HCT116 (cell line): ENCODE measurements around the gene ARHGAP1. TPM values are rescaled to one million over a fixed set of nuclear protein-coding genes. Genes with fewer than 3 reads are reported as not detected.

Experiments used
- ATAC-seq: fragments of 200-7000 bp; cut with Tn5 transposase; 2 replicates; pipeline ENCODE4 v1.9.1; 2020; ENCODE audit warnings: mild to moderate bottlenecking, moderate library complexity
- Bru-seq: library from RNA; stranded (reverse); fragments of 400-500 nt; gene quantifications from one replicate; lab custom pipeline; 2021; lab: Mats Ljungman, UMichigan
- BruChase-seq, 2 experiments: library from RNA; stranded (reverse); fragments of 400-500 nt; gene quantifications; one replicate each; lab custom pipeline; 2021; lab: Mats Ljungman, UMichigan
- BruUV-seq: library from RNA; stranded (reverse); fragments of 400-500 nt; replicated peaks from 2 replicates; lab custom pipeline; 2021; lab: Mats Ljungman, UMichigan
- CTCF ChIA-PET: fragments of 300-600 bp; sonication (Branson Sonifier 250); formaldehyde crosslinking; loops from one replicate; lab custom pipeline; 2021; ENCODE audit warnings: antibody characterized with exemption; lab: Charles Lee
- POLR2A ChIA-PET: fragments of 300-600, 350-600 bp; sonication (Branson Sonifier 250); formaldehyde crosslinking; loops from one replicate; lab custom pipeline; 2021; ENCODE audit warnings: antibody characterized with exemption; lab: Charles Lee
- RAD21 ChIA-PET, 2 experiments: fragments of 300-600 bp; sonication (Branson Sonifier 250); formaldehyde crosslinking; loops; one replicate each; lab custom pipeline; 2023; ENCODE audit warnings: low total read pairs in 2 of 2; ENCODE audit not compliant: uncharacterized antibody in 2 of 2, unreplicated experiment in 2 of 2, low non-redundant PET in 1 of 2; lab: Charles Lee
- DNase-seq: peaks from one replicate; pipeline ENCODE4 v3.0.0-alpha.2; 2010; ENCODE audit warnings: low read depth, low spot score
- H2AFZ ChIP-seq: fragments of 200-600 bp; shearing (Covaris generic), sonication (generic); 2 replicates; pipeline ENCODE4 v1.6.1; 2017; ENCODE audit warnings: low read depth, mixed run types, mixed read lengths, antibody characterized with exemption, low read length; ENCODE audit not compliant: poor library complexity, severe bottlenecking
- H3K27ac ChIP-seq: 2 replicates; pipeline ENCODE4 v1.5.1; 2012; ENCODE audit warnings: low read depth, low read length
- H3K27me3 ChIP-seq: fragments of 200-600 bp; sonication (generic); 2 replicates; pipeline ENCODE4 v1.6.1; 2016; ENCODE audit warnings: mixed run types, low read length, mixed read lengths; ENCODE audit not compliant: insufficient read depth
- H3K36me3 ChIP-seq, 2 experiments: fragments of 200-500 bp in 1 of 2; fragments of 200-600 bp in 1 of 2; sonication (Bioruptor generic) in 1 of 2; sonication (generic) in 1 of 2; 2 replicates each; pipeline versions ENCODE4 v1.5.1 to v1.6.1; 2014 to 2016; ENCODE audit warnings: low read length in 2 of 2, inconsistent platforms in 1 of 2, mixed read lengths in 1 of 2, mixed run types in 1 of 2; ENCODE audit not compliant: insufficient read depth in 2 of 2, control insufficient read depth in 1 of 2
- H3K4me1 ChIP-seq, 2 experiments: fragments of 200-600 bp in 1 of 2; sonication (generic) in 1 of 2; 2 replicates each; pipeline versions ENCODE4 v1.5.1 to v1.6.1; 2012 to 2017; ENCODE audit warnings: low read length in 2 of 2, inconsistent platforms in 1 of 2, mild to moderate bottlenecking in 1 of 2, mixed read lengths in 1 of 2, mixed run types in 1 of 2, moderate library complexity in 1 of 2; ENCODE audit not compliant: insufficient read depth in 2 of 2, control insufficient read depth in 1 of 2
- H3K4me2 ChIP-seq: fragments of 200-600 bp; sonication (generic); 2 replicates; pipeline ENCODE4 v1.6.1; 2017; ENCODE audit warnings: mixed run types, low read length, mixed read lengths
- H3K4me3 ChIP-seq, 2 experiments: fragments of 200-600 bp in 1 of 2; sonication (generic) in 1 of 2; replicated peaks in 1 of 2; 2 replicates each; pipeline ENCODE4 v1.5.1; 2011 to 2016; ENCODE audit warnings: low read length in 2 of 2, control low read depth in 1 of 2, low read depth in 1 of 2, mild to moderate bottlenecking in 1 of 2, mixed read lengths in 1 of 2, mixed run types in 1 of 2
- H3K79me2 ChIP-seq: fragments of 200-600 bp; sonication (generic); 2 replicates; pipeline ENCODE4 v1.6.1; 2017; ENCODE audit warnings: mild to moderate bottlenecking, mixed run types, low read length, moderate library complexity, mixed read lengths; ENCODE audit not compliant: insufficient read depth
- H3K9ac ChIP-seq: fragments of 200-600 bp; sonication (generic); 2 replicates; pipeline ENCODE4 v1.6.1; 2016; ENCODE audit warnings: low read length, mixed read lengths
- H3K9me2 ChIP-seq: fragments of 200-600 bp; sonication (generic), shearing (Covaris generic); 2 replicates; pipeline ENCODE4 v1.6.1; 2017; ENCODE audit warnings: mixed run types, mild to moderate bottlenecking, moderate library complexity; ENCODE audit not compliant: insufficient read depth
- H3K9me3 ChIP-seq, 2 experiments: fragments of 200-500 bp in 1 of 2; fragments of 200-600 bp in 1 of 2; sonication (Bioruptor generic) in 1 of 2; sonication (generic) in 1 of 2; 2 replicates each; pipeline ENCODE4 v1.6.1; 2014 to 2017; ENCODE audit warnings: low read length in 2 of 2, mixed read lengths in 2 of 2, inconsistent platforms in 1 of 2, low read depth in 1 of 2, mild to moderate bottlenecking in 1 of 2, mixed run types in 1 of 2, moderate library complexity in 1 of 2; ENCODE audit not compliant: control insufficient read depth in 1 of 2, insufficient read depth in 1 of 2
- H4K20me1 ChIP-seq: fragments of 200-600 bp; sonication (generic), shearing (Covaris generic); 2 replicates; pipeline ENCODE4 v1.6.1; 2017; ENCODE audit warnings: mixed run types, mild to moderate bottlenecking, moderate library complexity; ENCODE audit not compliant: insufficient read depth
- ATF3 ChIP-seq: IDR thresholded peaks from 2 replicates; pipeline ENCODE4 v1.6.1; 2012
- CBX3 ChIP-seq: IDR thresholded peaks from 2 replicates; pipeline ENCODE4 v1.6.1; 2012; ENCODE audit warnings: low read depth
- EGR1 ChIP-seq: IDR thresholded peaks from 2 replicates; pipeline ENCODE4 v1.6.1; 2012; ENCODE audit warnings: low read depth
- ELF1 ChIP-seq: IDR thresholded peaks from 2 replicates; pipeline ENCODE4 v1.6.1; 2012; ENCODE audit warnings: low read depth, borderline replicate concordance
- FOSL1 ChIP-seq: IDR thresholded peaks from 2 replicates; pipeline ENCODE4 v1.6.1; 2012; ENCODE audit warnings: low read depth
- MAX ChIP-seq: IDR thresholded peaks from 2 replicates; pipeline ENCODE4 v1.6.1; 2012
- POLR2A ChIP-seq: IDR thresholded peaks from 2 replicates; pipeline ENCODE4 v1.7.0; 2011; ENCODE audit warnings: borderline replicate concordance; ENCODE audit not compliant: insufficient read depth, insufficient read length; ENCODE audit errors: extremely low read depth
- POLR2AphosphoS5 ChIP-seq: IDR thresholded peaks from 2 replicates; pipeline ENCODE4 v1.6.1; 2011; ENCODE audit warnings: mild to moderate bottlenecking, low read depth, low read length, moderate library complexity
- RAD21 ChIP-seq: IDR thresholded peaks from 2 replicates; pipeline ENCODE4 v1.6.1; 2012; ENCODE audit warnings: low read depth, mild to moderate bottlenecking
- REST ChIP-seq: IDR thresholded peaks from 2 replicates; pipeline ENCODE4 v1.6.1; 2012; ENCODE audit warnings: low read depth
- SIN3A ChIP-seq: IDR thresholded peaks from 2 replicates; pipeline ENCODE4 v1.6.1; 2012; ENCODE audit warnings: low read depth
- SP1 ChIP-seq: IDR thresholded peaks from 2 replicates; pipeline ENCODE4 v1.6.1; 2012; ENCODE audit warnings: low read depth
- SRF ChIP-seq: IDR thresholded peaks from 2 replicates; pipeline ENCODE4 v1.6.1; 2012; ENCODE audit warnings: low read depth
- TCF7L2 ChIP-seq: IDR thresholded peaks from 2 replicates; pipeline ENCODE4 v1.7.0; 2011; ENCODE audit warnings: borderline replicate concordance, inconsistent platforms; ENCODE audit not compliant: insufficient read depth, insufficient read length; ENCODE audit errors: extremely low read depth
- ZFX ChIP-seq: fragments of 450-650 bp; IDR thresholded peaks from 2 replicates; pipeline ENCODE4 v1.6.1; 2017
- intact Hi-C: fragments of 100-400 bp; cut with micrococcal nuclease; formaldehyde crosslinking; loops from 2 replicates; pipeline ENCODE4 v1.10.0; 2022
- long read RNA-seq: library from polyadenylated mRNA; unstranded; transcript quantifications from one replicate; pipeline ENCODE4 v2.0.0, GENCODE V29; 2021; ENCODE audit not compliant: unreplicated experiment
- polyA plus RNA-seq: library from polyadenylated mRNA; unstranded; fragments of >200 nt; gene quantifications from 2 replicates; pipeline ENCODE4 v1.2.1, GENCODE V29; 2012; ENCODE audit warnings: missing spikeins
- total RNA-seq: library from RNA; stranded (reverse); gene quantifications from one replicate; pipeline ENCODE4 v1.2.1, GENCODE V29; 2021; ENCODE audit not compliant: unreplicated experiment
- TF ChIP-seq, protein P1 (sequence below): IDR thresholded peaks from 2 replicates; pipeline ENCODE4 v1.6.1; 2011; ENCODE audit warnings: mild to moderate bottlenecking, low read length, moderate library complexity; ENCODE audit not compliant: insufficient replicate concordance; ENCODE audit errors: extremely low read depth

Gene ARHGAP1
- total RNA-seq (36.9 TPM), Bru-seq, nascent RNA (percentile 67 among the genes with signal in this experiment), BruChase-seq, experiment 1, labeled RNA remaining after a 6-hour chase (percentile 84 among the genes with signal in this experiment), BruChase-seq, experiment 2, labeled RNA remaining after a 2-hour chase (percentile 70 among the genes with signal in this experiment)
- 26.0 and 27.6 TPM in 2 replicates for polyA plus RNA-seq
- long read RNA-seq, partial matches to known transcripts: 0 of 25 reads
- long read RNA-seq, other reads (novel, unspliced or antisense): 23 of 25 reads

- Histone ChIP-seq H3K79me2 (peaks cover 36% of the 10 kb centered on the region), H2AFZ (peak within 1 kb of the TSS; percentile 81), H3K9me2 (no peaks in the 10 kb centered on the region), H3K27ac (peak within 1 kb of the TSS; percentile 96), H4K20me1 (no peaks in the 10 kb centered on the region), H3K9ac (peak within 1 kb of the TSS; percentile 75), H3K4me3 (peak within 1 kb of the TSS; percentile 87 to 91), H3K4me1 (peaks cover 2 to 23% of the 10 kb centered on the region in 2 experiments; a peak in 2 of 4 replicates), H3K4me2 (peak within 1 kb of the TSS; percentile 72), H3K27me3 (no peaks in the 10 kb centered on the region), H3K36me3 (peaks cover 20 to 27% of the 10 kb centered on the region in 2 experiments), H3K9me3 (no peaks in the 10 kb centered on the region)
- no TSS peak for BruUV-seq
- POLR2A ChIA-PET: interaction anchor here (1.2 to 1.6 kb wide), 2 partner anchors 13 to 17 kb away, joined by 3 read pairs; no protein-coding TSS in a partner anchor
- RAD21 ChIA-PET: no interaction called here
- DNase-seq (peak; percentile 99), ATAC-seq (peak; percentile 89)
- CTCF ChIA-PET: interaction anchor here (1.5 kb wide), 1 partner anchor 317 kb away, joined by 3 read pairs; no protein-coding TSS in a partner anchor
- intact Hi-C loops: no loop called here
- TF ChIP-seq SIN3A (peak; percentile 92), ZFX (peak; percentile 48; the same call in 1 of the 2 replicates), TCF7L2 (peak; percentile 16), CBX3 (peak; percentile 76; the same call in 1 of the 2 replicates), SP1 (peak; percentile 91), REST (no peak), POLR2A (peak; percentile 34), POLR2AphosphoS5 (peak; percentile 76), EGR1 (peak; percentile 75), ELF1 (peak; percentile 84), SRF (peak; percentile 99), RAD21 (no peak), ATF3 (no peak), FOSL1 (no peak; the same call in 1 of the 2 replicates), MAX (peak; percentile 86)
- TF ChIP-seq, protein P1, sequence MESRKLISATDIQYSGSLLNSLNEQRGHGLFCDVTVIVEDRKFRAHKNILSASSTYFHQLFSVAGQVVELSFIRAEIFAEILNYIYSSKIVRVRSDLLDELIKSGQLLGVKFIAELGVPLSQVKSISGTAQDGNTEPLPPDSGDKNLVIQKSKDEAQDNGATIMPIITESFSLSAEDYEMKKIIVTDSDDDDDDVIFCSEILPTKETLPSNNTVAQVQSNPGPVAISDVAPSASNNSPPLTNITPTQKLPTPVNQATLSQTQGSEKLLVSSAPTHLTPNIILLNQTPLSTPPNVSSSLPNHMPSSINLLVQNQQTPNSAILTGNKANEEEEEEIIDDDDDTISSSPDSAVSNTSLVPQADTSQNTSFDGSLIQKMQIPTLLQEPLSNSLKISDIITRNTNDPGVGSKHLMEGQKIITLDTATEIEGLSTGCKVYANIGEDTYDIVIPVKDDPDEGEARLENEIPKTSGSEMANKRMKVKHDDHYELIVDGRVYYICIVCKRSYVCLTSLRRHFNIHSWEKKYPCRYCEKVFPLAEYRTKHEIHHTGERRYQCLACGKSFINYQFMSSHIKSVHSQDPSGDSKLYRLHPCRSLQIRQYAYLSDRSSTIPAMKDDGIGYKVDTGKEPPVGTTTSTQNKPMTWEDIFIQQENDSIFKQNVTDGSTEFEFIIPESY: no peak
These were observed at the start of gene ARHGAP1, which contains the start of gene ZNF408 for GRCh38 chr11:46700241-46701077. ARHGAP1 (minus strand) TSS chr11:46700619; CDS start chr11:46696107, 4,512 bp downstream. ZNF408 (plus strand) TSS chr11:46701031; CDS start chr11:46701048, 17 bp downstream.
